ENCODE data around the gene ACOT8.

DNA sequence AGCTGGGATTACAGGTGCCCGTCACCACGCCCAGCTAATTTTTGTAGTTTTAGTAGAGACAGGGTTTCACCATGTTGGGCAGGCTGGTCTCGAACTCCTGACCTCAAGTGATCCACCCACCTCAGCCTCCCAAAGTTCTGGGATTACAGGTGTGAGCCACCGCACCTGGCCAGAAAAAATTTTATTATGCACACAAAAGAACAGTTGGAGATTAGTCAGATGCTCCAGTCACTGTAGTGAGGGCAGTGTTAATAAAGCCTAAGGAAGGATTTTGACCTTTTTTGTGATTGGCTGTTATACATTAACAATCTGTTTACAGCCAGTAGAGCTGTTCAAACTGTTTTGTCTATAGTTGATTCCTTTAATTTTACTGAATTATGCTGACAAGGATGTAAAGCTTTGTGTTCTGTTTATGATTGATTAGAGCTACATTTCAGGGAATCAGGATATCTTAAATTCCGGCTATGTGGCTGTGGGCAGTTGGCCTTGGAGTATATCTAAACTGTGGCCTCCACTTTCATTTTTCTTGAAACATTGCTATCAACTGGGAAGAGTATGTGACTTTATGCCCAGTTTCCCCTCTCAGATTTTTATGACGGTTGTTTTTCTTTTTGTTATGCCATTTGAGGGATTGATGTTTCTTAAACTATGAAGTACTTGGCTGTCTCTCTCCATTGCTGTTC is 10.1 kb upstream of the ACOT8 start:
- TF ChIP-seq POLR2A (IDR thresholded peaks at IDR 0.05; ENCODE audit: control extremely low read depth in 1 of 2, low read depth in 2 of 2, low read length in 2 of 2) (no peak), CREB1 (IDR thresholded peaks at IDR 0.05) (no peak)
- TF ChIP-seq, protein P1, sequence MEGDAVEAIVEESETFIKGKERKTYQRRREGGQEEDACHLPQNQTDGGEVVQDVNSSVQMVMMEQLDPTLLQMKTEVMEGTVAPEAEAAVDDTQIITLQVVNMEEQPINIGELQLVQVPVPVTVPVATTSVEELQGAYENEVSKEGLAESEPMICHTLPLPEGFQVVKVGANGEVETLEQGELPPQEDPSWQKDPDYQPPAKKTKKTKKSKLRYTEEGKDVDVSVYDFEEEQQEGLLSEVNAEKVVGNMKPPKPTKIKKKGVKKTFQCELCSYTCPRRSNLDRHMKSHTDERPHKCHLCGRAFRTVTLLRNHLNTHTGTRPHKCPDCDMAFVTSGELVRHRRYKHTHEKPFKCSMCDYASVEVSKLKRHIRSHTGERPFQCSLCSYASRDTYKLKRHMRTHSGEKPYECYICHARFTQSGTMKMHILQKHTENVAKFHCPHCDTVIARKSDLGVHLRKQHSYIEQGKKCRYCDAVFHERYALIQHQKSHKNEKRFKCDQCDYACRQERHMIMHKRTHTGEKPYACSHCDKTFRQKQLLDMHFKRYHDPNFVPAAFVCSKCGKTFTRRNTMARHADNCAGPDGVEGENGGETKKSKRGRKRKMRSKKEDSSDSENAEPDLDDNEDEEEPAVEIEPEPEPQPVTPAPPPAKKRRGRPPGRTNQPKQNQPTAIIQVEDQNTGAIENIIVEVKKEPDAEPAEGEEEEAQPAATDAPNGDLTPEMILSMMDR (IDR thresholded peaks at IDR 0.05; ENCODE audit: control extremely low read depth in 1 of 3, insufficient read depth in 1 of 3, low read depth in 1 of 3, low read length in 3 of 3), result no peak

Data from H1 (cell line).